Neuronal stem cell (in vitro differentiated cells): Measurements from ENCODE around the gene DCAF4.

Source experiments
- DNase-seq: peaks from one replicate; pipeline ENCODE4 v3.0.0-alpha.2; 2013; ENCODE audit warnings: low spot score
- H2AFZ ChIP-seq: one replicate; pipeline ENCODE4 v1.6.1; 2013; ENCODE audit warnings: mild to moderate bottlenecking, low read length, inconsistent platforms
- H2AK5ac ChIP-seq: 2 replicates; pipeline ENCODE4 v1.6.1; 2013; ENCODE audit warnings: low read depth, mild to moderate bottlenecking, inconsistent platforms, low read length, moderate library complexity, mixed read lengths
- H2BK120ac ChIP-seq: 2 replicates; pipeline ENCODE4 v1.6.1; 2013; ENCODE audit warnings: low read depth, mild to moderate bottlenecking, inconsistent platforms, low read length, moderate library complexity, mixed read lengths
- H2BK12ac ChIP-seq: one replicate; pipeline ENCODE4 v1.6.1; 2013; ENCODE audit warnings: low read length, inconsistent platforms
- H2BK15ac ChIP-seq: 2 replicates; pipeline ENCODE4 v1.6.1; 2013; ENCODE audit warnings: mild to moderate bottlenecking, low read length, inconsistent platforms, mixed read lengths
- H2BK5ac ChIP-seq: one replicate; pipeline ENCODE4 v1.6.1; 2013; ENCODE audit warnings: inconsistent platforms, mild to moderate bottlenecking, low read length, moderate library complexity
- H3K14ac ChIP-seq: one replicate; pipeline ENCODE4 v1.6.1; 2013; ENCODE audit warnings: low read length, inconsistent platforms
- H3K18ac ChIP-seq: 2 replicates; pipeline ENCODE4 v1.6.1; 2013; ENCODE audit warnings: low read length, inconsistent platforms
- H3K23ac ChIP-seq: 2 replicates; pipeline ENCODE4 v1.6.1; 2013; ENCODE audit warnings: low read depth, mild to moderate bottlenecking, mixed read lengths, low read length, inconsistent platforms; ENCODE audit not compliant: poor library complexity
- H3K27ac ChIP-seq: replicated peaks from 3 replicates; pipeline ENCODE4 v1.5.1; 2013; ENCODE audit warnings: low read length, inconsistent platforms
- H3K27me3 ChIP-seq, 3 experiments: 2 replicates each; pipeline ENCODE4 v1.6.1; 2013; ENCODE audit warnings: low read length in 3 of 3, mild to moderate bottlenecking in 2 of 3, inconsistent platforms in 1 of 3, low read depth in 1 of 3, mixed read lengths in 1 of 3, moderate library complexity in 1 of 3; ENCODE audit not compliant: control insufficient read depth in 3 of 3, insufficient read depth in 3 of 3
- H3K36me3 ChIP-seq, 2 donors: replicated peaks in 1 of 2; 2 replicates each; pipeline ENCODE4 v1.6.1; 2013; ENCODE audit warnings: low read length in 2 of 2; ENCODE audit not compliant: control insufficient read depth in 2 of 2, insufficient read depth in 2 of 2
- H3K4ac ChIP-seq: 2 replicates; pipeline ENCODE4 v1.6.1; 2013; ENCODE audit warnings: inconsistent platforms, mild to moderate bottlenecking, low read length, moderate library complexity
- H3K4me1 ChIP-seq, 2 donors: 1 replicate in 1 of 2; 2 replicates in 1 of 2; pipeline ENCODE4 v1.6.1; 2013; ENCODE audit warnings: low read length in 2 of 2, low read depth in 1 of 2; ENCODE audit not compliant: control insufficient read depth in 2 of 2, insufficient read depth in 1 of 2
- H3K4me2 ChIP-seq: one replicate; pipeline ENCODE4 v1.6.1; 2013; ENCODE audit warnings: mild to moderate bottlenecking, low read length, inconsistent platforms; ENCODE audit not compliant: insufficient read depth, poor library complexity, severe bottlenecking
- H3K4me3 ChIP-seq, 2 donors: 2 replicates each; pipeline ENCODE4 v1.5.1; 2013; ENCODE audit warnings: low read length in 2 of 2, mild to moderate bottlenecking in 2 of 2, inconsistent platforms in 1 of 2, moderate library complexity in 1 of 2
- H3K79me1 ChIP-seq: one replicate; pipeline ENCODE4 v1.6.1; 2013; ENCODE audit warnings: low read depth, mild to moderate bottlenecking, inconsistent platforms, low read length, moderate library complexity
- H3K9ac ChIP-seq: one replicate; pipeline ENCODE4 v1.6.1; 2013; ENCODE audit warnings: mild to moderate bottlenecking, low read depth, low read length, inconsistent platforms; ENCODE audit not compliant: poor library complexity
- H3K9me3 ChIP-seq, 2 donors: replicated peaks in 1 of 2; 2 replicates each; pipeline versions ENCODE3 to v1.6.1; 2013; ENCODE audit warnings: low read length in 2 of 2, mild to moderate bottlenecking in 2 of 2, inconsistent platforms in 1 of 2, low read depth in 1 of 2, mixed read lengths in 1 of 2, moderate library complexity in 1 of 2; ENCODE audit not compliant: control insufficient read depth in 2 of 2, insufficient read depth in 1 of 2
- H4K8ac ChIP-seq: one replicate; pipeline ENCODE4 v1.6.1; 2013; ENCODE audit warnings: low read depth, mild to moderate bottlenecking, inconsistent platforms, low read length, moderate library complexity
- H4K91ac ChIP-seq: one replicate; pipeline ENCODE4 v1.6.1; 2013; ENCODE audit warnings: low read length, low read depth, mild to moderate bottlenecking, inconsistent platforms; ENCODE audit not compliant: poor library complexity
- WGBS, 2 donors: extraction: QIAGEN DNeasy Blood & Tissue Kit; methylation state at CpG; one replicate each; pipeline ENCODE4 v1.1.7; 2013; ENCODE audit warnings: missing lambda C conversion rate in 2 of 2, mixed read lengths in 1 of 2; ENCODE audit not compliant: insufficient read length in 2 of 2, insufficient replicate concordance in 1 of 2; ENCODE audit errors: extremely low coverage in 2 of 2; 5-methylcytosine and 5-hydroxymethylcytosine counted together

Gene DCAF4

GRCh38 chr14:72965249-72965648 lies 39.0 kb downstream of the DCAF4 start:
- H3K9me3 ChIP-seq, result no peaks in the 10 kb centered on the region
- peaks cover 5 to 18% of the 10 kb centered on the region in 2 donors for H3K36me3 ChIP-seq
- no peaks in the 10 kb centered on the region for H3K27me3 ChIP-seq
- no peak overlapping the region for H2BK120ac ChIP-seq
- no peak overlapping the region for H3K27ac ChIP-seq
- no peak overlapping the region for H3K18ac ChIP-seq
- no peak overlapping the region for H2AFZ ChIP-seq
- H3K4me2 ChIP-seq, result no peak overlapping the region
- no peak overlapping the region for H3K4ac ChIP-seq
- H3K14ac ChIP-seq, result no peak overlapping the region
- no peak overlapping the region for H4K8ac ChIP-seq
- no peak overlapping the region for H2BK12ac ChIP-seq
- DNase-seq, result no peak
- no peak overlapping the region for H3K9ac ChIP-seq
- no peak overlapping the region for H3K23ac ChIP-seq
- H2AK5ac ChIP-seq, result no peak overlapping the region
- H2BK15ac ChIP-seq, result no peak overlapping the region
- H3K79me1 ChIP-seq, result no peaks in the 10 kb centered on the region
- no peak overlapping the region for H3K4me3 ChIP-seq
- H4K91ac ChIP-seq, result no peak overlapping the region
- H3K4me1 ChIP-seq, result peaks cover 0 to under 1% of the 10 kb centered on the region in 2 donors
- H2BK5ac ChIP-seq, result no peak overlapping the region
- WGBS, 2 donors, result no CpG with 5 or more reads among the region's 6 CpGs

- H3K9me3 ChIP-seq, result no peaks in the 10 kb centered on the region
- H3K9ac ChIP-seq, result no peak overlapping the region
- H3K27me3 ChIP-seq, result no peaks in the 10 kb centered on the region
- H3K18ac ChIP-seq, result no peak overlapping the region
- no peak overlapping the region for H4K8ac ChIP-seq
- H2BK5ac ChIP-seq, result no peak overlapping the region
- no peak overlapping the region for H3K14ac ChIP-seq
- no peak overlapping the region for H2BK15ac ChIP-seq
- H2BK12ac ChIP-seq, result no peak overlapping the region
- H2AFZ ChIP-seq, result no peak overlapping the region
- no peak overlapping the region for H4K91ac ChIP-seq
- no peak overlapping the region for H3K27ac ChIP-seq
- no peak overlapping the region for H3K4me3 ChIP-seq
- H3K79me1 ChIP-seq, result no peaks in the 10 kb centered on the region
- H2AK5ac ChIP-seq, result no peak overlapping the region
- no peak overlapping the region for H3K4me2 ChIP-seq
- no peak overlapping the region for H3K23ac ChIP-seq
- H2BK120ac ChIP-seq, result no peak overlapping the region
- peaks cover 8 to 26% of the 10 kb centered on the region in 2 donors for H3K36me3 ChIP-seq
- peaks cover 0 to 2% of the 10 kb centered on the region in 2 donors for H3K4me1 ChIP-seq
- no peak for DNase-seq
- no peak overlapping the region for H3K4ac ChIP-seq
- WGBS, 2 donors, result no CpG with 5 or more reads among the region's 6 CpGs
Observed at GRCh38 chr14:72966038-72966437, 39.8 kb downstream of the DCAF4 start.

GRCh38 chr14:72968316-72968715 lies 42.1 kb downstream of the DCAF4 start:
- Histone ChIP-seq H2AFZ (no peak overlapping the region), H2BK5ac (no peak overlapping the region), H3K4ac (no peak overlapping the region), H3K27ac (no peak overlapping the region), H3K27me3 (no peaks in the 10 kb centered on the region), H3K9ac (no peak overlapping the region), H4K8ac (no peak overlapping the region), H3K4me2 (no peak overlapping the region), H2AK5ac (no peak overlapping the region), H3K4me3 (no peak overlapping the region), H3K18ac (no peak overlapping the region), H3K23ac (no peak overlapping the region), H3K4me1 (peaks cover 0 to 2% of the 10 kb centered on the region in 2 donors), H2BK120ac (no peak overlapping the region), H3K79me1 (no peaks in the 10 kb centered on the region), H3K9me3 (no peaks in the 10 kb centered on the region), H3K14ac (no peak overlapping the region), H2BK12ac (no peak overlapping the region), H4K91ac (no peak overlapping the region), H3K36me3 (peaks cover 13 to 35% of the 10 kb centered on the region in 2 donors), H2BK15ac (no peak overlapping the region)
- no peak for DNase-seq
- no CpG with 5 or more reads among the region's 5 CpGs for WGBS, 2 donors

GRCh38 chr14:72970058-72970630 lies 43.9 kb downstream of the DCAF4 start:
- H2BK5ac ChIP-seq, result no peak overlapping the region
- no peak overlapping the region for H3K18ac ChIP-seq
- H3K27ac ChIP-seq, result no peak overlapping the region
- H3K36me3 ChIP-seq, result peaks cover 18 to 53% of the 10 kb centered on the region in 2 donors
- no peak overlapping the region for H3K9ac ChIP-seq
- no peak overlapping the region for H2BK12ac ChIP-seq
- no peak overlapping the region for H3K4ac ChIP-seq
- H3K4me2 ChIP-seq, result no peak overlapping the region
- no peaks in the 10 kb centered on the region for H3K9me3 ChIP-seq
- WGBS, 2 donors, result no CpG with 5 or more reads among the region's 17 CpGs
- no peak overlapping the region for H4K91ac ChIP-seq
- H2AFZ ChIP-seq, result no peak overlapping the region
- peaks cover 0 to 2% of the 10 kb centered on the region in 2 donors for H3K4me1 ChIP-seq
- no peak overlapping the region for H4K8ac ChIP-seq
- H3K27me3 ChIP-seq, result no peaks in the 10 kb centered on the region
- no peak overlapping the region for H2AK5ac ChIP-seq
- H2BK120ac ChIP-seq, result no peak overlapping the region
- no peak overlapping the region for H2BK15ac ChIP-seq
- no peak overlapping the region for H3K4me3 ChIP-seq
- H3K14ac ChIP-seq, result peak overlapping the region; percentile 67
- no peaks in the 10 kb centered on the region for H3K79me1 ChIP-seq
- DNase-seq, result no peak
- H3K23ac ChIP-seq, result no peak overlapping the region
